Muscle of leg (tissue), 11 donors: ENCODE measurements around the gene DNAJC5G. TPM values are rescaled to one million over a fixed set of nuclear protein-coding genes. Genes with fewer than 3 reads are reported as not detected.
A peak's percentile ranks its signal among the peaks of the same experiment; 100 is the strongest.

Experiments
- DNase-seq: peaks from one replicate; pipeline ENCODE4 v3.0.0; 2013
- H3K27ac ChIP-seq: one replicate; pipeline ENCODE4 v1.5.1; 2013; ENCODE audit warnings: mild to moderate bottlenecking, low read length, control low read depth
- H3K27me3 ChIP-seq: one replicate; pipeline ENCODE4 v1.6.1; 2013; ENCODE audit warnings: low read length; ENCODE audit not compliant: control insufficient read depth, insufficient read depth
- H3K36me3 ChIP-seq: one replicate; pipeline ENCODE4 v1.6.1; 2013; ENCODE audit warnings: low read length; ENCODE audit not compliant: control insufficient read depth, insufficient read depth
- H3K4me1 ChIP-seq: one replicate; pipeline ENCODE4 v1.6.1; 2013; ENCODE audit warnings: low read length; ENCODE audit not compliant: control insufficient read depth, insufficient read depth
- H3K4me3 ChIP-seq: one replicate; pipeline ENCODE4 v1.5.1; 2013; ENCODE audit warnings: low read length, control low read depth
- H3K9me3 ChIP-seq: replicated peaks from 2 replicates; pipeline ENCODE4 v1.6.1; 2013; ENCODE audit warnings: low read depth, low read length; ENCODE audit not compliant: control insufficient read depth
- WGBS: methylation state at CpG from one replicate; pipeline ENCODE4 v1.1.5; 2013; ENCODE audit warnings: missing lambda C conversion rate; ENCODE audit not compliant: insufficient coverage; 5-methylcytosine and 5-hydroxymethylcytosine counted together
- polyA plus RNA-seq, 8 donors: library from polyadenylated mRNA; unstranded; fragments of 120-200 nt; gene quantifications; one replicate each; pipeline versions ENCODE4 v1.2.1 to v1.2.3, GENCODE V29; 2013; ENCODE audit warnings: inconsistent platforms in 1 of 8, low replicate concordance in 1 of 8; ENCODE audit not compliant: insufficient read length in 8 of 8, insufficient read depth in 1 of 8
- total RNA-seq: library from RNA; stranded (reverse); fragments of 120-200 nt; gene quantifications from one replicate; pipeline ENCODE4 v1.2.4, GENCODE V29; 2013

Gene DNAJC5G
- total and polyA plus RNA-seq, 9 donors, result 0.19 to 0.23 (median 0.19) TPM; not detected in 6

DNA sequence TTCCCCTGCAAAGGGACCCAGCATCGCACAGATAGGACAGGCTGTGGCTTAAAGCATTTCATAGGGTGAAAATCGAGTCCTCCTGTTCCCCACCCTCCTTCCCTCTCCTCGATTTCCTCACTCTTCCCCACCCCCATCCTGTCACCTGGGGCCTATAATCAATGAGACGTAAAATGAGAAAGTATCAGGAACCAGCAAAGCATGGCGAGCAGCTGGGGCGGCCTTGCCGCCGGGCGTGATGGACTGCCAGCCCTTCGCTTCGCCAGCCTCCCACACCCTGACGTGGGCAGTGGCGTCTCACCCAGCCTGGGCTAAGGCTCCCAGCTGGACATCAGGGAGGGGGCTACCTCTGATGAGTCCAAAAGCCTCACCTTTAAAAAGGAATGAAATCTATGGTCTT lies 23.5 kb upstream of the DNAJC5G start:
- Histone ChIP-seq H3K4me3 (no peak overlapping the region), H3K9me3 (no peaks in the 10 kb centered on the region), H3K4me1 (peaks cover 5% of the 10 kb centered on the region), H3K27me3 (peaks cover 46% of the 10 kb centered on the region), H3K36me3 (no peaks in the 10 kb centered on the region), H3K27ac (no peak overlapping the region)
- 48% methylated on average over 3 of the region's 13 CpGs for WGBS
- no peak for DNase-seq

GRCh38 chr2:27255187-27255586 lies 20.0 kb upstream of the DNAJC5G start:
- whole genome bisulfite sequencing, result 37% methylated on average over 11 of the region's 13 CpGs
- peaks cover 62% of the 10 kb centered on the region for H3K27me3 ChIP-seq

GRCh38 chr2:27255660-27256059 lies 19.6 kb upstream of the DNAJC5G start:
- peaks cover 62% of the 10 kb centered on the region for H3K27me3 ChIP-seq

More at GRCh38 chr2:27255187-27255586, 20.0 kb upstream of the DNAJC5G start:
- DNase-seq, result no peak
- H3K4me1 ChIP-seq, result peaks cover 1% of the 10 kb centered on the region
- H3K4me3 ChIP-seq, result no peak overlapping the region
- H3K9me3 ChIP-seq, result no peaks in the 10 kb centered on the region
- no peaks in the 10 kb centered on the region for H3K36me3 ChIP-seq
- no peak overlapping the region for H3K27ac ChIP-seq

DNA sequence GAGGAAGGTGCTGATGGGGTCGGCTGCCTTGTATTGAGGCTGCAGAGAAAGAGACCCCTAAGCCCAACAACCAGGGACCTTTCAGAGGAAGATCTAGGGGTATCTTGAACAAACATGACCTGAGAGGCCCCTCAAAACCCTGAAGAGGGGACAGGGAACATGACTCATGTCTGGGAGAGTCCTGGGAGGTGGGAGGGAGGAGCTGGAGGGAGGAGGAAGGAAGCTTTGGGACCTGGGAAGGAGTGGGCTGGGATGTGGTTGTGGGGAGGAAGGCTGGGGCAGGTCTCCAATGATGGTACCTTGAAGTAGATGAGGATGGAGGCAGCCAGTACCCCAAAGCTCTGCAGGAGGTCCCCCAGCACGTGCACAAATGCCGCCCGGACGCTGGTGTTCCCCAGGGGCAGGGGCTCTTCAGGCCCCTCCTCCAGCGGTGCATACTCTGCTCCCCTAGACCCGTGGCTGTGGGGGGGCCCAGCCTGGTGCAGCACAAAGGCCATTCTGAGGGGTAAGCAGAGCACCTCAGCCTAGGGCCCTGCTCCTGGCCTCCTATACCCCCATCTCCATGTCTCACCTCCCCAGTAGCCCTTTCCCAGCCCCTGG lies 18.3 kb upstream of the DNAJC5G start:
- 79% methylated on average over 5 of the region's 7 CpGs for WGBS
- H3K4me3 ChIP-seq, result no peak overlapping the region
- H3K36me3 ChIP-seq, result no peaks in the 10 kb centered on the region
- H3K27me3 ChIP-seq, result peaks cover 62% of the 10 kb centered on the region
- H3K27ac ChIP-seq, result no peak overlapping the region
- DNase-seq, result no peak
- H3K9me3 ChIP-seq, result no peaks in the 10 kb centered on the region
- peaks cover 5% of the 10 kb centered on the region for H3K4me1 ChIP-seq

More at GRCh38 chr2:27255660-27256059, 19.6 kb upstream of the DNAJC5G start:
- WGBS, result 13% methylated on average over 1 of the region's 1 CpG
- DNase-seq, result no peak
- no peaks in the 10 kb centered on the region for H3K9me3 ChIP-seq
- H3K27ac ChIP-seq, result no peak overlapping the region
- H3K4me3 ChIP-seq, result no peak overlapping the region
- H3K4me1 ChIP-seq, result no peaks in the 10 kb centered on the region
- no peaks in the 10 kb centered on the region for H3K36me3 ChIP-seq

- no peaks in the 10 kb centered on the region for H3K9me3 ChIP-seq
- 80% methylated on average over 8 of the region's 8 CpGs for WGBS
- no peaks in the 10 kb centered on the region for H3K36me3 ChIP-seq
- no peak overlapping the region for H3K4me3 ChIP-seq
- no peak for DNase-seq
- no peak overlapping the region for H3K27ac ChIP-seq
- H3K27me3 ChIP-seq, result peaks cover 72% of the 10 kb centered on the region
- H3K4me1 ChIP-seq, result peaks cover 10% of the 10 kb centered on the region
Observed at GRCh38 chr2:27258051-27258450, 17.2 kb upstream of the DNAJC5G start.

GRCh38 chr2:27261241-27261925 lies 13.8 kb upstream of the DNAJC5G start:
- WGBS, result 23% methylated on average over 7 of the region's 11 CpGs
- H3K36me3 ChIP-seq, result no peaks in the 10 kb centered on the region
- no peaks in the 10 kb centered on the region for H3K9me3 ChIP-seq
- no peak overlapping the region for H3K4me3 ChIP-seq
- peaks cover 36% of the 10 kb centered on the region for H3K4me1 ChIP-seq
- peaks cover 89% of the 10 kb centered on the region for H3K27me3 ChIP-seq
- DNase-seq, result no peak
- H3K27ac ChIP-seq, result no peak overlapping the region

- DNase-seq, result no peak
- Histone ChIP-seq H3K27ac (no peak overlapping the region), H3K4me1 (peaks cover 36% of the 10 kb centered on the region), H3K36me3 (no peaks in the 10 kb centered on the region), H3K9me3 (no peaks in the 10 kb centered on the region), H3K27me3 (peaks cover 93% of the 10 kb centered on the region), H3K4me3 (no peak overlapping the region)
- whole genome bisulfite sequencing, result under 1% methylated on average over 37 of the region's 40 CpGs
Observed at GRCh38 chr2:27261926-27262298, 13.3 kb upstream of the DNAJC5G start.

GRCh38 chr2:27262379-27263286 lies 12.6 kb upstream of the DNAJC5G start, which contains the start of gene SLC30A3:
Gene SLC30A3, minus strand, starts transcription at chr2:27263047. Its CDS starts 141 bp downstream, at chr2:27262906.
- Histone ChIP-seq H3K9me3 (no peaks in the 10 kb centered on the region), H3K36me3 (no peaks in the 10 kb centered on the region), H3K4me3 (peak within 1 kb of the TSS; percentile 25), H3K4me1 (peaks cover 36% of the 10 kb centered on the region), H3K27me3 (peaks cover 94% of the 10 kb centered on the region), H3K27ac (no peak within 1 kb of the TSS)
- peak; percentile 48 for DNase-seq
- WGBS, result under 1% methylated on average over 92 of the region's 96 CpGs

DNA sequence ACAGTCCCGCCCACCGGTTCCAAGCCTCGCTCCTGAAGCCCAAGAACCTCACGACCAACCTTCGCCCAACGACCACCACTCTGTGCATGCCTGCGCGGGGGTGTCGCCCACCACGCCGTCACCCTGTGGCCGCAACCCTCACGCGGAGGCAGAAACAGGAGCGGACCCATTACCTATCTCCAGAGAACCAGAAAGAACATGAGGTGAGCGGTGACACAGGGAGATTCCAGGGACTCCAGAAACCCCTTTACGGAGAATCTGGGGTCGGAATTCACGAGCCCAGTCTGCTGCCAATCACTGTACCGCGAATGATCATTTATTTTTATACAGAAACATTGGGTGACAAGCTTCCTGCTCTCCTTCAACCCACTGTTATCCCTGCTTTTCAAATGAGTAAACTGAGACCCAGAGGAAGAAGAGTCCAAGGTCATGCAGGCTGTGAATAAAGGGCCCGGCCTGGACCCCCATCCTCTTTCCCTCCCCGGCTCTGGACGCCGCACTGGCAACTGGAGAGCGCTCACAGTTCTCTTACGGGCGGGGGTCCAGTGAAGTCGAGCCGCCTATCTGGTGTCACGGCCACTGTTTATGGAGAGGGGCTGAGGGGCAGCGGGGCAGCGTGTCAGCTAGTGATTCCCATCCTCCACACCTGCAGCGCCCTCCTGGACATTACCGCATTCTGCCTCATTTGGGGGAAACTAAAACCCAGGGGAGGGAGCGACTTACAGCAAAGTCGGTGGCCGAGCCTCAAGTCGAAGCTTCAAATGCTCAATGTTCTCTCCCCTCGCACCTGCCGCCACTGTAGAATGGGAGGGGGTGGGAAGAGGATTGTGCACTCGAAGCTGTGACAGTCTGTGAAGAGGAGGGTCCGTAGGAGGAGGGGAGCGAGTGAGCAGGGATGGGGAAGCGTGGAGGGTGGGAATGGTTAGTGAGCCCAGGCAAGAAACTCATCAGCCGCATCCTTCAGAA lies 11.7 kb upstream of the DNAJC5G start:
- H3K27ac ChIP-seq, result no peak overlapping the region
- peaks cover 36% of the 10 kb centered on the region for H3K4me1 ChIP-seq
- H3K4me3 ChIP-seq, result peak overlapping the region; percentile 25
- H3K27me3 ChIP-seq, result peaks cover 87% of the 10 kb centered on the region
- no peak for DNase-seq
- under 1% methylated on average over 22 of the region's 46 CpGs for WGBS
- no peaks in the 10 kb centered on the region for H3K9me3 ChIP-seq
- H3K36me3 ChIP-seq, result no peaks in the 10 kb centered on the region
